Neural cell (in vitro differentiated cells): ENCODE data around the gene CSDE1.
A peak's percentile ranks its signal among the peaks of the same experiment; 100 is the strongest.

Experiments
- CTCF ChIP-seq: fragments of 450-650 bp; IDR thresholded peaks from 2 replicates; pipeline ENCODE4 v1.5.1; 2014; ENCODE audit warnings: antibody characterized with exemption, mild to moderate bottlenecking, moderate library complexity; ENCODE audit not compliant: poor library complexity, severe bottlenecking
- POLR2AphosphoS5 ChIP-seq: IDR thresholded peaks from 2 replicates; pipeline ENCODE4 v1.6.1; 2012

GRCh38 chr1:114670083-114671010 lies 87.4 kb downstream of the CSDE1 start:
- peak; percentile 19 for TF ChIP-seq CTCF
- TF ChIP-seq POLR2AphosphoS5, result no peak
